ENCODE data around the gene ECHS1.

DNA sequence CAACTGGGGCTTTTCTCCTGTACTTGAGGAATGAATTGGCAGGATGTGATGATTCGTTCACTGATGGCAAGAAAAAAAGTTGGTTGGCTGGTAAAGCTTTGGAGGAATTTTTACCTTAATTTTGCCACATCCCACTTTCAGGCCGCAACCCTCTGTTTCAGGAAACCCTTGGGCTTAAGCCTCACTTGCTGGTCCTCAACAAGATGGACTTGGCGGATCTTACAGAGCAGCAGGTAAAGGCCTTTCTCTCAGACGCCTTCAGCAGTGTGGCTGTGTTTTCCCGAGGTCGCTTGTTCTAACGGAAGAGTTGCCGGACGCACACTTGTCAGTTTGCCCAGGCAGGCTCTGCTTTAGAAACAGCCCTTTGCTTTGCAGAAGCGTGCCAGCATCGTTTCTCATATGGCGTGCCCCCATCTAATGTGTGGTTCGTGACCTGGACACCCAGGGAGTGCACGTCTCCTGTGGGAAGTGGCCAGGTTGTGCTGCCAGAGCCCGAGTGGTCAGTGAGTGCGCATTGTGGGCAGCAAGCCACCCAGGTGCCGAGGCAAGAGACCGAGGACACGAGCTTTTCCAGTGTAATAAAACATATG lies 23.0 kb upstream of the ECHS1 start:
- no peak for TF ChIP-seq MAX (IDR thresholded peaks at IDR 0.05; ENCODE audit: low read depth, low read length)
- TF ChIP-seq, protein P1, sequence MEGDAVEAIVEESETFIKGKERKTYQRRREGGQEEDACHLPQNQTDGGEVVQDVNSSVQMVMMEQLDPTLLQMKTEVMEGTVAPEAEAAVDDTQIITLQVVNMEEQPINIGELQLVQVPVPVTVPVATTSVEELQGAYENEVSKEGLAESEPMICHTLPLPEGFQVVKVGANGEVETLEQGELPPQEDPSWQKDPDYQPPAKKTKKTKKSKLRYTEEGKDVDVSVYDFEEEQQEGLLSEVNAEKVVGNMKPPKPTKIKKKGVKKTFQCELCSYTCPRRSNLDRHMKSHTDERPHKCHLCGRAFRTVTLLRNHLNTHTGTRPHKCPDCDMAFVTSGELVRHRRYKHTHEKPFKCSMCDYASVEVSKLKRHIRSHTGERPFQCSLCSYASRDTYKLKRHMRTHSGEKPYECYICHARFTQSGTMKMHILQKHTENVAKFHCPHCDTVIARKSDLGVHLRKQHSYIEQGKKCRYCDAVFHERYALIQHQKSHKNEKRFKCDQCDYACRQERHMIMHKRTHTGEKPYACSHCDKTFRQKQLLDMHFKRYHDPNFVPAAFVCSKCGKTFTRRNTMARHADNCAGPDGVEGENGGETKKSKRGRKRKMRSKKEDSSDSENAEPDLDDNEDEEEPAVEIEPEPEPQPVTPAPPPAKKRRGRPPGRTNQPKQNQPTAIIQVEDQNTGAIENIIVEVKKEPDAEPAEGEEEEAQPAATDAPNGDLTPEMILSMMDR (IDR thresholded peaks at IDR 0.05; ENCODE audit: low read depth, low read length): no peak
